ENCODE data around the gene RPL13. TPM values are rescaled to one million over a fixed set of nuclear protein-coding genes. Genes with fewer than 3 reads are reported as not detected.

Gene RPL13
- total and polyA plus RNA-seq, 2 of the 13 experiments (the other 11 are each of a cell fraction or from before 2014, with no cell fraction given): 2,988 to 4,411 TPM

DNA sequence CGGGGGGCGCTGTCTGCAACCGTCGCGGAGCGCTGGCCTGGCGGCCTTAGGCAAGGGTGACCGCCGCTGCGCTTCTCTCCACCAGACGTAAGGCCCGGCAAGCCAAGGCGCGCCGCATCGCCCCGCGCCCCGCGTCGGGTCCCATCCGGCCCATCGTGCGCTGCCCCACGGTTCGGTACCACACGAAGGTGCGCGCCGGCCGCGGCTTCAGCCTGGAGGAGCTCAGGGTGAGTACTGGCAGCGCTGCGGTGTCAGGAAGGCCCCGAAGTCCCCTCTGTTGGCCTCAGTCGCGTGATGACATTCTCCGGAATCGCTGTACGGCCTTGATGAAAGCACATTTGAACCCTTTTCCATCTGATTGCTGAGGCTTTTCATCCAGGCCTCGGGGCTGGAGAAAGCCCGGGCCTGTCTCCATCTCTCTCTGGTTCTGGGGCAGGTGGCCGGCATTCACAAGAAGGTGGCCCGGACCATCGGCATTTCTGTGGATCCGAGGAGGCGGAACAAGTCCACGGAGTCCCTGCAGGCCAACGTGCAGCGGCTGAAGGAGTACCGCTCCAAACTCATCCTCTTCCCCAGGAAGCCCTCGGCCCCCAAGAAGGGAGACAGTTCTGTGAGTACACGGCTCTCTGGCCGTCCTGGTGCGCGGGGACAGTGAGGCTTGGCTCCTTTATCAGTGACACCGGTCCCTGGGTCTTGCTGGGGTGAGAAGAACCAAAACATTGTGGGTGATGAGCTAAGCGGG is 831 bp downstream of the RPL13 start (continued):
- TF ChIP-seq HNF1B (CRISPR knock-in tag; IDR thresholded peaks at IDR 0.05) (peak; percentile 53; the same call in 1 of the 2 replicates), ZNF354B (CRISPR knock-in tag; IDR thresholded peaks at IDR 0.05) (peak; percentile 78), ZBTB4 (CRISPR knock-in tag; IDR thresholded peaks at IDR 0.05; ENCODE audit: borderline replicate concordance) (no peak), HNRNPL (IDR thresholded peaks at IDR 0.05; ENCODE audit: low read depth, low read length) (0 out of 2 replicates have a peak, but pooled peaks have one; percentile 49), THYN1 (CRISPR knock-in tag; IDR thresholded peaks at IDR 0.05; ENCODE audit: borderline replicate concordance, low read depth) (no peak; the same call in 1 of the 2 replicates), MAZ (IDR thresholded peaks at IDR 0.05; ENCODE audit: borderline replicate concordance, low read depth, low read length) (no peak), MAZ (CRISPR knock-in tag; IDR thresholded peaks at IDR 0.05; ENCODE audit: low read depth) (no peak), ZNF513 (CRISPR knock-in tag; conservative IDR thresholded peaks at IDR 0.05) (no peak), SRY (CRISPR knock-in tag; IDR thresholded peaks at IDR 0.05) (0 out of 2 replicates have a peak, but pooled peaks have one; percentile 21), NR3C1 (CRISPR knock-in tag; IDR thresholded peaks at IDR 0.05) (no peak), ZNF337 (CRISPR knock-in tag; IDR thresholded peaks at IDR 0.05; ENCODE audit: borderline replicate concordance, low read depth) (no peak), ZMAT5 (CRISPR knock-in tag; IDR thresholded peaks at IDR 0.05; ENCODE audit: borderline replicate concordance, low read depth) (no peak), REL (CRISPR knock-in tag; conservative IDR thresholded peaks at IDR 0.05) (peak; percentile 80), EEA1 (CRISPR knock-in tag; IDR thresholded peaks at IDR 0.05; ENCODE audit: borderline replicate concordance) (no peak), ZNF496 (CRISPR knock-in tag; IDR thresholded peaks at IDR 0.05; ENCODE audit: insufficient replicate concordance) (no peak), CAMTA2 (CRISPR knock-in tag; IDR thresholded peaks at IDR 0.05; ENCODE audit: borderline replicate concordance) (no peak)
- TF ChIP-seq, protein P1, sequence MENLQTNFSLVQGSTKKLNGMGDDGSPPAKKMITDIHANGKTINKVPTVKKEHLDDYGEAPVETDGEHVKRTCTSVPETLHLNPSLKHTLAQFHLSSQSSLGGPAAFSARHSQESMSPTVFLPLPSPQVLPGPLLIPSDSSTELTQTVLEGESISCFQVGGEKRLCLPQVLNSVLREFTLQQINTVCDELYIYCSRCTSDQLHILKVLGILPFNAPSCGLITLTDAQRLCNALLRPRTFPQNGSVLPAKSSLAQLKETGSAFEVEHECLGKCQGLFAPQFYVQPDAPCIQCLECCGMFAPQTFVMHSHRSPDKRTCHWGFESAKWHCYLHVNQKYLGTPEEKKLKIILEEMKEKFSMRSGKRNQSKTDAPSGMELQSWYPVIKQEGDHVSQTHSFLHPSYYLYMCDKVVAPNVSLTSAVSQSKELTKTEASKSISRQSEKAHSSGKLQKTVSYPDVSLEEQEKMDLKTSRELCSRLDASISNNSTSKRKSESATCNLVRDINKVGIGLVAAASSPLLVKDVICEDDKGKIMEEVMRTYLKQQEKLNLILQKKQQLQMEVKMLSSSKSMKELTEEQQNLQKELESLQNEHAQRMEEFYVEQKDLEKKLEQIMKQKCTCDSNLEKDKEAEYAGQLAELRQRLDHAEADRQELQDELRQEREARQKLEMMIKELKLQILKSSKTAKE (CRISPR knock-in tag; IDR thresholded peaks at IDR 0.05; ENCODE audit: borderline replicate concordance): peak; percentile 56; the same call in 1 of the 2 replicates
- TF ChIP-seq, protein P2, sequence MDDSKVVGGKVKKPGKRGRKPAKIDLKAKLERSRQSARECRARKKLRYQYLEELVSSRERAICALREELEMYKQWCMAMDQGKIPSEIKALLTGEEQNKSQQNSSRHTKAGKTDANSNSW (CRISPR knock-in tag; IDR thresholded peaks at IDR 0.05; ENCODE audit: borderline replicate concordance): no peak
